Sigmoid colon (tissue), 4 donors: ENCODE results near the gene LIM2.

Experiments
- EP300 ChIP-seq, 4 donors: sonication (generic); formaldehyde crosslinking; IDR thresholded peaks; one replicate each; pipeline ENCODE4 v1.6.1; 2017; ENCODE audit warnings: antibody characterized with exemption in 4 of 4
- POLR2A ChIP-seq, 2 donors: fragments of 450-650 bp; IDR thresholded peaks; one replicate each; pipeline ENCODE4 v1.6.1; 2016; ENCODE audit warnings: antibody characterized with exemption in 2 of 2, mild to moderate bottlenecking in 2 of 2, moderate library complexity in 2 of 2
- POLR2AphosphoS5 ChIP-seq, 4 donors: sonication (generic); formaldehyde crosslinking; IDR thresholded peaks; one replicate each; pipeline ENCODE4 v1.6.1; 2017; ENCODE audit warnings: antibody characterized with exemption in 4 of 4
- TF ChIP-seq, protein P1 (sequence below), 4 experiments: fragments of 450-650 bp in 3 of 4; fragments of 200-600 bp in 1 of 4; IDR thresholded peaks; one replicate each; pipeline ENCODE4 v1.5.1; 2016 to 2019; ENCODE audit warnings: antibody characterized with exemption in 4 of 4, mild to moderate bottlenecking in 3 of 4, moderate library complexity in 2 of 4

DNA sequence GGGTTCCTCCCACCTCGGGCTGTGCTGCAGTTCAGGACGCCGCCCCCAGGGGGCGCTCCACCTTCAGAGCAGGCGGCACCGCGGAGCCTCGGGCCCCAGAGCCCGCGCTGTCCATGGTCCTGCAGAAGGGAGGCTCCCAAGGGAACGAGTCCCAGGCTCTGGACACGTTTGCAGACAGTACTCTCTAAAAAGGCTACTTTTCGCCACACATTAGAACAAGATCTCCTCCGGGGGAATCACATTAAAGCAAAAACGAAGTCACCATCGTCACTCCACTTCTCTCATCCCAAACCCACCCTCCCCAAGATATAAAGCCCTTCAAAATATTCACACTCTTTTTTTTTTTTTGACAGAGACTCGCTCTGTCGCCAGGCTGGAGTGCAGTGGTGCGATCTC, 34.3 kb upstream of the LIM2 start:
- TF ChIP-seq, protein P1, sequence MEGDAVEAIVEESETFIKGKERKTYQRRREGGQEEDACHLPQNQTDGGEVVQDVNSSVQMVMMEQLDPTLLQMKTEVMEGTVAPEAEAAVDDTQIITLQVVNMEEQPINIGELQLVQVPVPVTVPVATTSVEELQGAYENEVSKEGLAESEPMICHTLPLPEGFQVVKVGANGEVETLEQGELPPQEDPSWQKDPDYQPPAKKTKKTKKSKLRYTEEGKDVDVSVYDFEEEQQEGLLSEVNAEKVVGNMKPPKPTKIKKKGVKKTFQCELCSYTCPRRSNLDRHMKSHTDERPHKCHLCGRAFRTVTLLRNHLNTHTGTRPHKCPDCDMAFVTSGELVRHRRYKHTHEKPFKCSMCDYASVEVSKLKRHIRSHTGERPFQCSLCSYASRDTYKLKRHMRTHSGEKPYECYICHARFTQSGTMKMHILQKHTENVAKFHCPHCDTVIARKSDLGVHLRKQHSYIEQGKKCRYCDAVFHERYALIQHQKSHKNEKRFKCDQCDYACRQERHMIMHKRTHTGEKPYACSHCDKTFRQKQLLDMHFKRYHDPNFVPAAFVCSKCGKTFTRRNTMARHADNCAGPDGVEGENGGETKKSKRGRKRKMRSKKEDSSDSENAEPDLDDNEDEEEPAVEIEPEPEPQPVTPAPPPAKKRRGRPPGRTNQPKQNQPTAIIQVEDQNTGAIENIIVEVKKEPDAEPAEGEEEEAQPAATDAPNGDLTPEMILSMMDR (IDR thresholded peaks at IDR 0.05), result peak; percentile 52 to 88 (median 71)
- no peak for TF ChIP-seq POLR2A (IDR thresholded peaks at IDR 0.05)
- no peak for TF ChIP-seq EP300 (IDR thresholded peaks at IDR 0.05)
- no peak for TF ChIP-seq POLR2AphosphoS5 (IDR thresholded peaks at IDR 0.05)
